Measurements from ENCODE around the gene RAPGEF2. TPM values are rescaled to one million over a fixed set of nuclear protein-coding genes. Genes with fewer than 3 reads are reported as not detected.

The RAPGEF2 gene
- total and polyA plus RNA-seq, 8 donors, result 3.3 to 78.1 (median 37.2) TPM

GRCh38 chr4:159256037-159256436 lies 153.2 kb downstream of the RAPGEF2 start:
- Histone ChIP-seq H3K27ac (no peak overlapping the region), H3K4me3 (no peak overlapping the region), H3K27me3 (no peaks in the 10 kb centered on the region), H3K36me3 (peaks cover under 1 to 16% (median 4%) of the 10 kb centered on the region in 4 donors), H3K4me1 (peaks cover 0 to 18% (median 0%) of the 10 kb centered on the region in 4 donors), H3K9me3 (peaks cover 0 to 5% (median 0%) of the 10 kb centered on the region in 4 donors)
- intact Hi-C loops (cut with DNase I; ENCODE audit: low total_unique reads), result no loop called here
- DNase-seq, result no peak
- TF ChIP-seq EP300 (IDR thresholded peaks at IDR 0.05) (no peak), POLR2A (IDR thresholded peaks at IDR 0.05) (no peak), POLR2AphosphoS5 (IDR thresholded peaks at IDR 0.05) (no peak)
- TF ChIP-seq, protein P1, sequence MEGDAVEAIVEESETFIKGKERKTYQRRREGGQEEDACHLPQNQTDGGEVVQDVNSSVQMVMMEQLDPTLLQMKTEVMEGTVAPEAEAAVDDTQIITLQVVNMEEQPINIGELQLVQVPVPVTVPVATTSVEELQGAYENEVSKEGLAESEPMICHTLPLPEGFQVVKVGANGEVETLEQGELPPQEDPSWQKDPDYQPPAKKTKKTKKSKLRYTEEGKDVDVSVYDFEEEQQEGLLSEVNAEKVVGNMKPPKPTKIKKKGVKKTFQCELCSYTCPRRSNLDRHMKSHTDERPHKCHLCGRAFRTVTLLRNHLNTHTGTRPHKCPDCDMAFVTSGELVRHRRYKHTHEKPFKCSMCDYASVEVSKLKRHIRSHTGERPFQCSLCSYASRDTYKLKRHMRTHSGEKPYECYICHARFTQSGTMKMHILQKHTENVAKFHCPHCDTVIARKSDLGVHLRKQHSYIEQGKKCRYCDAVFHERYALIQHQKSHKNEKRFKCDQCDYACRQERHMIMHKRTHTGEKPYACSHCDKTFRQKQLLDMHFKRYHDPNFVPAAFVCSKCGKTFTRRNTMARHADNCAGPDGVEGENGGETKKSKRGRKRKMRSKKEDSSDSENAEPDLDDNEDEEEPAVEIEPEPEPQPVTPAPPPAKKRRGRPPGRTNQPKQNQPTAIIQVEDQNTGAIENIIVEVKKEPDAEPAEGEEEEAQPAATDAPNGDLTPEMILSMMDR (IDR thresholded peaks at IDR 0.05), result no peak
- WGBS, 5 donors, result 94 to 100% (median 96%) methylated on average over 2 of the region's 2 CpGs

DNA sequence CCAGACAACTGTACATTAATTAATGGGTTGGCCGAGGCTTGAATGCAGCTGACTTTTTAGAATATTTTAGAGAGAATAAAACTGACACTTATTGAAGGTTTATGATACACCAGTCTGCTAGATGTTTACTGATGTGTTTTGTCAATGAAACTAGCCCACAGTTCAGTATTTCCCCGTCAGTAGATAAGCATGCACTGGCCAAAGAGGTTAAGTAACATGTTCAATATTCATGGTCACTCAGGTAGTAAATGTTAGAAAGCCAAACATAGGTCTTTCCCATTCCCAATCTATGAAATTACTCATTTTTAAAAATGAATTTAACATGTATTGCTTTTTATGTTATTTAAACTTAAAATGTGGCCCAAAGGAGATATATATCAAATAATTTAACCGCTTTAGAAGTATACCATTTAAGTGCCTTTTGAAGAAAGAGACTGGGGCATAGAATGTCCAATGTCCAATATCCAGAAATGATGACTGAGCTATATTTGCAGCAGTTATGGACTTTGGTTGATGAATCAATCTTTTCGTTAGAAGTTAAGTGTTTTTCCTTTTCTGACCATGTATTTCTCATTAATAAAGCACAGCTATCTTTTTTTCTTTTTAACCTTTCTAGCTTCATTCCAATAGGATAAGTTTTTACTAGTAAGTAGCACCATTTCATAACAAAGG lies 156.1 kb downstream of the RAPGEF2 start:
- 83 to 93% (median 93%) methylated on average over 4 of the region's 4 CpGs for WGBS, 5 donors
- Histone ChIP-seq H3K27ac (no peak overlapping the region), H3K4me3 (no peak overlapping the region), H3K36me3 (peaks cover 0 to 6% (median 0%) of the 10 kb centered on the region in 4 donors), H3K9me3 (no peaks in the 10 kb centered on the region), H3K27me3 (no peaks in the 10 kb centered on the region), H3K4me1 (peaks cover 0 to 11% (median 0%) of the 10 kb centered on the region in 4 donors)
- TF ChIP-seq, protein P1 (IDR thresholded peaks at IDR 0.05), result no peak
- TF ChIP-seq EP300 (IDR thresholded peaks at IDR 0.05) (no peak), POLR2AphosphoS5 (IDR thresholded peaks at IDR 0.05) (no peak), POLR2A (IDR thresholded peaks at IDR 0.05) (no peak)
- DNase-seq, result no peak
- intact Hi-C loops (cut with DNase I; ENCODE audit: low total_unique reads), result no loop called here

GRCh38 chr4:159264057-159264456 lies 161.2 kb downstream of the RAPGEF2 start:
- intact Hi-C loops (cut with DNase I; ENCODE audit: low total_unique reads), result no loop called here
- Histone ChIP-seq H3K4me3 (no peak overlapping the region), H3K36me3 (no peaks in the 10 kb centered on the region), H3K27ac (no peak overlapping the region), H3K9me3 (no peaks in the 10 kb centered on the region), H3K27me3 (no peaks in the 10 kb centered on the region), H3K4me1 (peaks cover 0 to 18% (median 8%) of the 10 kb centered on the region in 4 donors)
- TF ChIP-seq POLR2A (IDR thresholded peaks at IDR 0.05) (no peak), EP300 (IDR thresholded peaks at IDR 0.05) (no peak), POLR2AphosphoS5 (IDR thresholded peaks at IDR 0.05) (no peak)
- TF ChIP-seq, protein P1 (IDR thresholded peaks at IDR 0.05), result no peak
- WGBS, 5 donors, result 72 to 87% (median 78%) methylated on average over 3 of the region's 3 CpGs
- DNase-seq, result no peak

GRCh38 chr4:159266981-159267868 lies 164.3 kb downstream of the RAPGEF2 start:
- Histone ChIP-seq H3K27me3 (no peaks in the 10 kb centered on the region), H3K4me1 (peaks cover 3 to 26% (median 14%) of the 10 kb centered on the region in 4 donors), H3K36me3 (no peaks in the 10 kb centered on the region), H3K4me3 (peak overlapping the region in 2 of 4 donors; percentile 4 to 7), H3K9me3 (no peaks in the 10 kb centered on the region), H3K27ac (peak overlapping the region in 2 of 5 donors; percentile 21 to 55)
- 52 to 74% (median 64%) methylated on average over 5 of the region's 5 CpGs for WGBS, 5 donors
- intact Hi-C loops (cut with DNase I; ENCODE audit: low total_unique reads), result no loop called here
- peak in 1 of 2 donors; percentile 59 for DNase-seq
- TF ChIP-seq POLR2A (IDR thresholded peaks at IDR 0.05), result no peak
- no peak for TF ChIP-seq EP300 (IDR thresholded peaks at IDR 0.05)
- TF ChIP-seq, protein P1 (IDR thresholded peaks at IDR 0.05), result no peak
- no peak for TF ChIP-seq POLR2AphosphoS5 (IDR thresholded peaks at IDR 0.05)

All from stomach (tissue), 9 donors.